GM12875 (cell line): Measurements from ENCODE around the gene KCNAB2.
"Not testable (repeated sequence)": the region's sequence is repeated elsewhere in the genome, so short reads cannot be mapped to it uniquely, and the experiment has no call there.

Source experiments
- H3K4me3 ChIP-seq: one replicate; pipeline ENCODE4 v1.5.1; 2011; ENCODE audit warnings: low read depth, low read length, control low read depth
- TF ChIP-seq, protein P1 (sequence below): IDR thresholded peaks from 2 replicates; pipeline ENCODE4 v1.5.1; 2011; ENCODE audit warnings: low read depth, mild to moderate bottlenecking, control low read depth, inconsistent platforms, low read length, moderate library complexity, borderline replicate concordance; ENCODE audit not compliant: insufficient read depth

Gene KCNAB2

DNA sequence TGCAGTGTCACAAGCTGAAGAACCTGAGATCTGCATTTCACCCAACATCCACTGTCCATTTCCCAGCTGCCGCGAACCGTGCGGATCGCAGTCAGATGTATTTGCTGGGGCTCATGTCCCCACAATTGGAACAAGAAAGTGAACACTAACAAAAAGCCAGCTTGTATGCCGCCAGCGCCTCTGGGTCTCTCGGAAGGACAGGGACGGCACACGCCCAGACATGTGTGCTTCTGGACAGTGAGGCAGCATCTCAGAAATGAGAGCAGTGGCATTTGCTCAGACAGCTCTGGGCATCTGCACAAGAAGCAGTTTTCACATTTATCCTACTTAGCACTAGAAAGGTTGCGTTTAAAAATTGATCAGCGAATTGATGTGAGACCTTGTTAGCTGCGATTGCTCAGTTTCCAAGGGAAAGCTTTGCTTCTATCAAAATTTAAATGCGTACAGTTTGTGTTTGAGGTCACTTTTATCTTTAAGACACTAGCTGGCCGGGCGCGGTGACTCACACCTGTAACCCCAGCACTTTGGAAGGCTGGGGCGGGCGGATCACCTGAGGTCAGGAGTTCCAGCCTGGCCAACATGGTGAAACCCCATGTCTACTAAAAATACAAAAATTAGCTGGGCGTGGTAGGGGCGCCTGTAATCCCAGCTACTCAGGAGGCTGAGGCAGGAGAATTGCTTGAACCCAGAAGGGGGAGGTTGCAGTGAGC lies 28.7 kb downstream of the KCNAB2 start:
- TF ChIP-seq, protein P1, sequence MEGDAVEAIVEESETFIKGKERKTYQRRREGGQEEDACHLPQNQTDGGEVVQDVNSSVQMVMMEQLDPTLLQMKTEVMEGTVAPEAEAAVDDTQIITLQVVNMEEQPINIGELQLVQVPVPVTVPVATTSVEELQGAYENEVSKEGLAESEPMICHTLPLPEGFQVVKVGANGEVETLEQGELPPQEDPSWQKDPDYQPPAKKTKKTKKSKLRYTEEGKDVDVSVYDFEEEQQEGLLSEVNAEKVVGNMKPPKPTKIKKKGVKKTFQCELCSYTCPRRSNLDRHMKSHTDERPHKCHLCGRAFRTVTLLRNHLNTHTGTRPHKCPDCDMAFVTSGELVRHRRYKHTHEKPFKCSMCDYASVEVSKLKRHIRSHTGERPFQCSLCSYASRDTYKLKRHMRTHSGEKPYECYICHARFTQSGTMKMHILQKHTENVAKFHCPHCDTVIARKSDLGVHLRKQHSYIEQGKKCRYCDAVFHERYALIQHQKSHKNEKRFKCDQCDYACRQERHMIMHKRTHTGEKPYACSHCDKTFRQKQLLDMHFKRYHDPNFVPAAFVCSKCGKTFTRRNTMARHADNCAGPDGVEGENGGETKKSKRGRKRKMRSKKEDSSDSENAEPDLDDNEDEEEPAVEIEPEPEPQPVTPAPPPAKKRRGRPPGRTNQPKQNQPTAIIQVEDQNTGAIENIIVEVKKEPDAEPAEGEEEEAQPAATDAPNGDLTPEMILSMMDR: no peak
- H3K4me3 ChIP-seq: no peak overlapping the region

DNA sequence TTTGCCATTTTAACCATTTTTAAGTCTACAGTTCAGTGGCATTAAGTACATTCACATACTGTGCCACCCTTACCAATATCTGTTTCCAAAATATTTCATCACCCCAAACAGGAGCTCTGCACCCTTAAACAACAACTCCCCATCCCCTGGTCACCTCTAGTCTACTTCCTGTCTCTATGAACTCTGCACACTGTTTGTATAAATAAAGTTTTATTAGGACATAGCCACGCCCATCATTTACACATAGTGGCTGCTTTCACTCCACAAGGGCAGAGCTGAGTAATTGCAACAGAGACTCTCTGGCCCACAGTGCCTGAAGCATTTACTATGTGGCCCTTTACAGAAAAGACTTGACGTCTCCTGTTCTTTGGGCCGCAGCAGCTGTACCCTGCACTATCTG lies 30.1 kb downstream of the KCNAB2 start:
- TF ChIP-seq, protein P1: no peak
- H3K4me3 ChIP-seq: no peak overlapping the region

DNA sequence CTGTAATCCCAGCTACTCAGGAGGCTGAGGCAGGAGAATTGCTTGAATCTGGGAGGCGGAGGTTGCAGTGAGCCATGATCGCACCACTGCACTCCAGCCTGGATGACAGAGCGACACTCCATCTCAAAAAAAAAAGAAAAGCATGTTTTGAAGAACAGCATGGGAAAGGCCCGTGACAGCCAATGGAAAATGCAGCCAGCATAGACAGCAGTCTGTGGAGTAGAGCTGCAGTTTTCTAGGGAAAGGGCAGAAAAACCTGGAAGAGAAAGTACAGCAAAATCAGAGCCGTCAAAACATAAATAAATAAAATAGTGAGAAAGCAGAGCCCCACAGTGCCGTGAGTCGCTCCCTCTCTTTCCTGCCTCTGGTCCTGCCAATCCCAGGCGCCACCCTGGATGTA lies 31.4 kb downstream of the KCNAB2 start:
- not testable (repeated sequence) for H3K4me3 ChIP-seq

DNA sequence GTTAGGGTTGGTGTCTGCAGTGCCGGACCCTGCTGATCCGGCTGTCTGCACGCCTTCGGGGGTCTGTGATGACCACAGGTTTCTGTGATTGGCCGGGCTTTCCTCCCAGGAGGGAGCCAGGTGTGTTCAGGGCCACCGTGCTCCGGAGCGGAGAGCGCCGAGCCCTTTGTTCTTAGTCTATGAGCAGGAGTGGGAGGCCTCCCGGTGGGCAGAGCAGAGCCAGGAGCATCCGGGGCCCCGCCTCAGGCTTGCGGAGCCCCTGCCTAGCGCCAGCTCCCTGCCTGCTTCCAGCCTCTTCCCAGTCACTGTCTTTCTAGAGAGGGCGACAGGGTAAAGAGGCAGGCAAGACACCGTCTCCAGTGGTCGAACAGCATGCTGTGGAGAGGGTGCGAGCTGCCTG lies 31.8 kb downstream of the KCNAB2 start:
- TF ChIP-seq, protein P1: no peak
- H3K4me3 ChIP-seq: no peak overlapping the region

DNA sequence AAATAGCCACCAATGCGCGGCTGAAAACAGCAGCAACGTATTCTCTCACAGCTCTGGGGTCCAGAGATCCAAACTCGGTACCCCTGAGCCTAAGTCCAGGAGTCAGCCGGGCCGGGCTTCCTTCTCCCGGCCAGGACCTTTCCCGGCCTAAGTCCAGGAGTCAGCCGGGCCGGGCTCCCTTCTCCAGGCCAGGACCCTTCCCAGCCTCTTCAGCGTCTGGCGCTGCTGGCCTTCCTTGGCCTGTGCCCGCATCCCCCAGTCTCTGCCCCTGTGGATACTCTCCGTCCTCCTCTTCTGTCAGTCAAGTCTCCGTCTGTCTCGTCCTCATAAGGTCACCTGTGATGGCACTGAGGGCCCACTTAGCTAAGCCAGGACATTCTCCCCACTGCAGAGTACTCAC lies 32.2 kb downstream of the KCNAB2 start:
- no peak overlapping the region for H3K4me3 ChIP-seq
- TF ChIP-seq, protein P1: no peak

DNA sequence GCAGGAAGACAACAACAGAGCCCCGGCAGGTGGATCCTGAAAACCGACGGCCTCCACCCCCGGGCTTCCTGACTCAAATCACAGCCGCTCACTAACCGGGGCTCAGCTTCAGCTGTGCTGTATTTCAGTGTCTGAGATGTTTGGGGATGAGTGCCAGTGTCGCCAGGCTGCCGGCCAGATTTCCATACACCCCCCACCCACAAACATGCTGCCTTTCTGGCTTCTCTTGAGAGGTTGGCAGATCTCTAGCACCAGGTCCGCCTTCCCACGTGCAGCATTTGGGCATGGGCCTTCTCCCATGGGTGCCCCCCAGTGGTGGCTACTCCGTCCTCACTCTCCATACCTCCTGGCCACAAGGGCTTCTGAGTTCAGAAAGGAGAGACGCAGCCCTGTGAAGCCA lies 34.8 kb downstream of the KCNAB2 start:
- TF ChIP-seq, protein P1: no peak
- H3K4me3 ChIP-seq: no peak overlapping the region

DNA sequence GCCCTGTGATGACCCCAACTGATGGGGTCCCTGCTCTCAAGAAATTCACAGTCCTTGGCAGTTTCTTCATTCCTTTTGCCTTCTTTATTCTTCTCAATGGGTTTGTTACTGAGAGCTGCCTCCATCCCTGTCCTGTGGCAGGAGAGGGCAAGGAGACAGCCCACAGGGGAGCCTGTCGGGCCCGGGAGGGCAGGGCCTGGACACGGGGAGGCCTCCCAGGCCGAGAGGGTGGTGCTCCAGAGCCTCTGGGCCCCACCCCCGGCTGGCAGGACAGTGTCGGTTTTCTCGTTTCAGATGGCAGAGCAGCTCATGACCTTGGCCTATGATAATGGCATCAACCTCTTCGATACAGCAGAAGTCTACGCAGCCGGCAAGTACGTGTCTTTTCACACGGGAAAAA lies 36.2 kb downstream of the KCNAB2 start:
- no peak overlapping the region for H3K4me3 ChIP-seq
- TF ChIP-seq, protein P1: no peak
